Breast epithelium (tissue), 4 donors: Measurements from ENCODE around the gene TBCA. TPM values are rescaled to one million over a fixed set of nuclear protein-coding genes. Genes with fewer than 3 reads are reported as not detected.

Experiments
- DNase-seq, 2 donors: peaks; one replicate each; pipeline ENCODE4 v3.0.0-alpha.2; 2019; ENCODE audit warnings: low spot score in 2 of 2
- H3K27ac ChIP-seq, 2 donors: fragments of 200-600 bp; sonication (generic) in 1 of 2; one replicate each; pipeline ENCODE4 v1.5.1; 2016 to 2019; ENCODE audit warnings: mild to moderate bottlenecking in 1 of 2
- H3K27me3 ChIP-seq, 2 donors: fragments of 200-600 bp; sonication (generic) in 1 of 2; one replicate each; pipeline versions ENCODE4 v1.5.1 to v1.6.0; 2017 to 2019; ENCODE audit warnings: control low read depth in 1 of 2, mild to moderate bottlenecking in 1 of 2
- H3K36me3 ChIP-seq: fragments of 200-600 bp; one replicate; pipeline ENCODE4 v1.5.1; 2019
- H3K4me1 ChIP-seq, 2 donors: fragments of 200-600 bp; sonication (generic); one replicate each; pipeline ENCODE4 v1.5.1; 2016 to 2019; ENCODE audit warnings: control low read depth in 1 of 2
- H3K4me3 ChIP-seq, 3 donors: fragments of 200-600 bp; sonication (generic); 1 replicate in 2 of 3; 2 replicates in 1 of 3; pipeline ENCODE4 v1.5.1; 2016 to 2019; ENCODE audit warnings: mild to moderate bottlenecking in 3 of 3, moderate library complexity in 2 of 3
- H3K9me3 ChIP-seq, 2 donors: fragments of 200-600 bp; sonication (generic) in 1 of 2; one replicate each; pipeline ENCODE4 v1.5.1; 2016 to 2019; ENCODE audit warnings: control low read depth in 1 of 2
- POLR2A ChIP-seq: fragments of 450-650 bp; IDR thresholded peaks from one replicate; pipeline ENCODE4 v1.6.1; 2016; ENCODE audit warnings: antibody characterized with exemption, mild to moderate bottlenecking, moderate library complexity
- POLR2AphosphoS5 ChIP-seq, 3 donors: sonication (generic); formaldehyde crosslinking; IDR thresholded peaks; one replicate each; pipeline ENCODE4 v1.6.1; 2017; ENCODE audit warnings: antibody characterized with exemption in 3 of 3
- intact Hi-C: fragments of 100-400 bp; cut with DNase I; formaldehyde crosslinking; loops from one replicate; pipeline ENCODE4 v1.15.1; 2023; ENCODE audit warnings: low total_unique reads
- total RNA-seq, 3 donors: library from RNA; depleted of rRNA; stranded (reverse); fragments of >200 nt; gene quantifications; one replicate each; pipeline ENCODE4 v1.1.0, GENCODE V29; 2016
- TF ChIP-seq, protein P1 (sequence below), 3 donors: fragments of 450-650 bp; IDR thresholded peaks; one replicate each; pipeline ENCODE4 v1.5.1; 2016 to 2017; ENCODE audit warnings: antibody characterized with exemption in 3 of 3, mild to moderate bottlenecking in 3 of 3, moderate library complexity in 3 of 3

The TBCA gene
- total RNA-seq, 3 donors from 2014 or later: 109 to 150 (median 118) TPM

GRCh38 chr5:77733130-77733529, 43.0 kb downstream of the TBCA start:
- no peak overlapping the region for H3K4me3 ChIP-seq
- H3K27me3 ChIP-seq: no peaks in the 10 kb centered on the region
- H3K4me1 ChIP-seq: no peaks in the 10 kb centered on the region
- no peaks in the 10 kb centered on the region for H3K36me3 ChIP-seq
- no peak for DNase-seq
- TF ChIP-seq POLR2AphosphoS5 (IDR thresholded peaks at IDR 0.05) (no peak), POLR2A (no peak)
- TF ChIP-seq, protein P1, sequence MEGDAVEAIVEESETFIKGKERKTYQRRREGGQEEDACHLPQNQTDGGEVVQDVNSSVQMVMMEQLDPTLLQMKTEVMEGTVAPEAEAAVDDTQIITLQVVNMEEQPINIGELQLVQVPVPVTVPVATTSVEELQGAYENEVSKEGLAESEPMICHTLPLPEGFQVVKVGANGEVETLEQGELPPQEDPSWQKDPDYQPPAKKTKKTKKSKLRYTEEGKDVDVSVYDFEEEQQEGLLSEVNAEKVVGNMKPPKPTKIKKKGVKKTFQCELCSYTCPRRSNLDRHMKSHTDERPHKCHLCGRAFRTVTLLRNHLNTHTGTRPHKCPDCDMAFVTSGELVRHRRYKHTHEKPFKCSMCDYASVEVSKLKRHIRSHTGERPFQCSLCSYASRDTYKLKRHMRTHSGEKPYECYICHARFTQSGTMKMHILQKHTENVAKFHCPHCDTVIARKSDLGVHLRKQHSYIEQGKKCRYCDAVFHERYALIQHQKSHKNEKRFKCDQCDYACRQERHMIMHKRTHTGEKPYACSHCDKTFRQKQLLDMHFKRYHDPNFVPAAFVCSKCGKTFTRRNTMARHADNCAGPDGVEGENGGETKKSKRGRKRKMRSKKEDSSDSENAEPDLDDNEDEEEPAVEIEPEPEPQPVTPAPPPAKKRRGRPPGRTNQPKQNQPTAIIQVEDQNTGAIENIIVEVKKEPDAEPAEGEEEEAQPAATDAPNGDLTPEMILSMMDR (IDR thresholded peaks at IDR 0.05): no peak
- no peaks in the 10 kb centered on the region for H3K9me3 ChIP-seq
- intact Hi-C loops: no loop called here
- no peak overlapping the region for H3K27ac ChIP-seq

- no peak overlapping the region for H3K27ac ChIP-seq
- intact Hi-C loops: no loop called here
- no peak for TF ChIP-seq POLR2A
- TF ChIP-seq, protein P1 (IDR thresholded peaks at IDR 0.05): no peak
- TF ChIP-seq POLR2AphosphoS5 (IDR thresholded peaks at IDR 0.05): no peak
- H3K36me3 ChIP-seq: no peaks in the 10 kb centered on the region
- H3K9me3 ChIP-seq: no peaks in the 10 kb centered on the region
- no peaks in the 10 kb centered on the region for H3K27me3 ChIP-seq
- no peak for DNase-seq
- no peak overlapping the region for H3K4me3 ChIP-seq
- no peaks in the 10 kb centered on the region for H3K4me1 ChIP-seq
These were observed 48.9 kb downstream of the TBCA start for GRCh38 chr5:77727190-77727589.

DNA sequence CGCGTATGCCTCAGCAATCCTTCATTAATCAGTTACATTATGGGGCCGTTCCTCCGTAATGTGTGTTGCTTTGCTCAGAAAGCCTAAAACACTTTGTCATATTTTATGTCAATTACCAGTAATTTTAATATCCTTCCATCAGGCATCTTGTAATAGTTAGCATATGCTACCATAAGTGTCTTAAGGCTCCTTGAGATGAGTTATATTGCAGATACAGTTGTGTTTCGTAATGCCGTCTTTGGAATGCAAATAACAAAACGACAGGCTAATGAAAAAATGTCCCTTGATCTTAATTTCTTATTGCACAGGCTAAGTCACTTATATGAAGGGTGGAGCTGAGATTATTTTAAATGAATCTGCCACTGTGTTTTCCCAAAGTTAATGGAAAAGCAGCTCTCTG, 50.5 kb downstream of the TBCA start:
- Histone ChIP-seq H3K4me1 (no peaks in the 10 kb centered on the region), H3K27me3 (no peaks in the 10 kb centered on the region), H3K36me3 (no peaks in the 10 kb centered on the region), H3K9me3 (no peaks in the 10 kb centered on the region), H3K27ac (no peak overlapping the region), H3K4me3 (no peak overlapping the region)
- TF ChIP-seq, protein P1 (IDR thresholded peaks at IDR 0.05): no peak
- TF ChIP-seq POLR2AphosphoS5 (IDR thresholded peaks at IDR 0.05): no peak
- no peak for DNase-seq
- intact Hi-C loops: no loop called here

GRCh38 chr5:77724934-77725333, 51.2 kb downstream of the TBCA start:
- H3K4me1 ChIP-seq: no peaks in the 10 kb centered on the region
- no peaks in the 10 kb centered on the region for H3K36me3 ChIP-seq
- no peak for TF ChIP-seq POLR2AphosphoS5 (IDR thresholded peaks at IDR 0.05)
- TF ChIP-seq POLR2A: no peak
- TF ChIP-seq, protein P1 (IDR thresholded peaks at IDR 0.05): no peak
- H3K9me3 ChIP-seq: no peaks in the 10 kb centered on the region
- no peak overlapping the region for H3K4me3 ChIP-seq
- intact Hi-C loops: no loop called here
- no peaks in the 10 kb centered on the region for H3K27me3 ChIP-seq
- no peak for DNase-seq
- H3K27ac ChIP-seq: no peak overlapping the region

GRCh38 chr5:77719666-77720363, 56.3 kb downstream of the TBCA start:
- Histone ChIP-seq H3K4me3 (no peak overlapping the region), H3K4me1 (no peaks in the 10 kb centered on the region), H3K27me3 (no peaks in the 10 kb centered on the region), H3K36me3 (no peaks in the 10 kb centered on the region), H3K27ac (no peak overlapping the region), H3K9me3 (no peaks in the 10 kb centered on the region)
- no peak for DNase-seq
- TF ChIP-seq, protein P1 (IDR thresholded peaks at IDR 0.05): no peak
- TF ChIP-seq POLR2AphosphoS5 (IDR thresholded peaks at IDR 0.05): no peak
- TF ChIP-seq POLR2A: no peak
- intact Hi-C loops: no loop called here
